Spleen (tissue), 7 donors: ENCODE data around the gene WDR82.

Experiments used
- POLR2A ChIP-seq, 3 donors: fragments of 450-650 bp; IDR thresholded peaks; one replicate each; pipeline ENCODE4 v1.5.1; 2017; ENCODE audit warnings: antibody characterized with exemption in 3 of 3, mild to moderate bottlenecking in 1 of 3
- POLR2AphosphoS5 ChIP-seq, 3 donors: sonication (generic); formaldehyde crosslinking; IDR thresholded peaks; one replicate each; pipeline ENCODE4 v1.5.1; 2017; ENCODE audit warnings: antibody characterized with exemption in 3 of 3
- TF ChIP-seq, protein P1 (sequence below), 11 experiments: fragments of 200-600 bp in 7 of 11; fragments of 450-650 bp in 4 of 11; sonication (generic) in 4 of 11; IDR thresholded peaks in 8 of 11; conservative IDR thresholded peaks in 3 of 11; 1 replicate in 7 of 11; 2 replicates in 4 of 11; pipeline versions ENCODE4 v1.4.0 to v1.8.0; 2016 to 2021; ENCODE audit warnings: antibody characterized with exemption in 11 of 11, inconsistent platforms in 4 of 11, mild to moderate bottlenecking in 1 of 11
- donor health status: DM: no; HTN: no; CAD: no; lungs with moderate emphysema.
- donor health status: DM: no; HTN: no; CAD: no.
- donor health status: DM: no; HTN: no; CAD: no.

DNA sequence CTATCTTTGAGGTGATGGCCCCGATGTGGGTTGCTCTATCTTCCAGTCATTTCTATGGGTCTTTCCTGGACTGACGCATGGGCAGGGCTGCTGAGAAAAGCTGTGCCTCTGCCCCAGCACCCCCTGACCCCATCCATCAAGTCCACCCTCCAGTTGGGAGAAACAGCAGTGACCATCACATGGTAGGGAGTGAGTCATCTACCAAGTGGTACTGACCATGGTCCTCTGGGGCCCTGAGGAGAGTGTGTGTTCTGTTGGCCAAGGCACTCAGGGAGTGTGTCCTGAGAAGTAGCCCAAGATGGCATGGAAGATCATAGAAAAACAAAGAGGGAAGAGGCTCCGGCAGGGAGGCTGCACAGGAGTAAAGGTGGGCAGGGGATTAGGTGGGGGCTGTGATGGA is 36.0 kb upstream of the WDR82 start:
- TF ChIP-seq, protein P1, sequence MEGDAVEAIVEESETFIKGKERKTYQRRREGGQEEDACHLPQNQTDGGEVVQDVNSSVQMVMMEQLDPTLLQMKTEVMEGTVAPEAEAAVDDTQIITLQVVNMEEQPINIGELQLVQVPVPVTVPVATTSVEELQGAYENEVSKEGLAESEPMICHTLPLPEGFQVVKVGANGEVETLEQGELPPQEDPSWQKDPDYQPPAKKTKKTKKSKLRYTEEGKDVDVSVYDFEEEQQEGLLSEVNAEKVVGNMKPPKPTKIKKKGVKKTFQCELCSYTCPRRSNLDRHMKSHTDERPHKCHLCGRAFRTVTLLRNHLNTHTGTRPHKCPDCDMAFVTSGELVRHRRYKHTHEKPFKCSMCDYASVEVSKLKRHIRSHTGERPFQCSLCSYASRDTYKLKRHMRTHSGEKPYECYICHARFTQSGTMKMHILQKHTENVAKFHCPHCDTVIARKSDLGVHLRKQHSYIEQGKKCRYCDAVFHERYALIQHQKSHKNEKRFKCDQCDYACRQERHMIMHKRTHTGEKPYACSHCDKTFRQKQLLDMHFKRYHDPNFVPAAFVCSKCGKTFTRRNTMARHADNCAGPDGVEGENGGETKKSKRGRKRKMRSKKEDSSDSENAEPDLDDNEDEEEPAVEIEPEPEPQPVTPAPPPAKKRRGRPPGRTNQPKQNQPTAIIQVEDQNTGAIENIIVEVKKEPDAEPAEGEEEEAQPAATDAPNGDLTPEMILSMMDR (IDR thresholded peaks at IDR 0.05 in 8 of 11, conservative IDR thresholded peaks at IDR 0.05 in 3 of 11) = no peak
- TF ChIP-seq POLR2AphosphoS5 (IDR thresholded peaks at IDR 0.05) (no peak), POLR2A (IDR thresholded peaks at IDR 0.05) (no peak)
